Bronchial epithelial cell (primary cell): ENCODE data around the gene SMAD1. TPM values are rescaled to one million over a fixed set of nuclear protein-coding genes. Genes with fewer than 3 reads are reported as not detected.

ENCODE experiments used
- DNase-seq: peaks from one replicate; pipeline ENCODE4 v3.0.0-alpha.2; 2010; ENCODE audit warnings: low read depth
- FAIRE-seq: peaks from 2 replicates; lab custom pipeline; 2011; peaks lifted over from hg19 to GRCh38; lab: Jason Lieb, UNC
- H3K27me3 ChIP-seq: 2 replicates; pipeline ENCODE4 v1.5.1; 2011; ENCODE audit warnings: low read length; ENCODE audit not compliant: control insufficient read depth, insufficient read depth
- H3K36me3 ChIP-seq: 2 replicates; pipeline ENCODE4 v1.5.1; 2011; ENCODE audit warnings: low read length; ENCODE audit not compliant: control insufficient read depth, insufficient read depth
- H3K4me3 ChIP-seq: 2 replicates; pipeline ENCODE4 v1.5.1; 2011; ENCODE audit warnings: mild to moderate bottlenecking, low read depth, low read length, control low read depth
- CTCF ChIP-seq: IDR thresholded peaks from 2 replicates; pipeline ENCODE4 v1.5.1; 2011; ENCODE audit warnings: mild to moderate bottlenecking, moderate library complexity, low read length, control low read depth, inconsistent platforms; ENCODE audit not compliant: insufficient read depth, severe bottlenecking
- total RNA-seq: library from RNA; depleted of rRNA; stranded (reverse); fragments of >200 nt; gene quantifications from 2 replicates; pipeline ENCODE4 v1.2.1, GENCODE V29; 2014

Gene SMAD1
- total RNA-seq, 1 donor from 2014 or later = 11.1 TPM

GRCh38 chr4:145497199-145498149, 15.8 kb downstream of the SMAD1 start:
- no peak for DNase-seq
- no peak for TF ChIP-seq CTCF
- no peaks in the 10 kb centered on the region for H3K36me3 ChIP-seq
- no peaks in the 10 kb centered on the region for H3K27me3 ChIP-seq
- no peak overlapping the region for H3K4me3 ChIP-seq
- FAIRE-seq = no peak

- no peak for FAIRE-seq
- Histone ChIP-seq H3K27me3 (no peaks in the 10 kb centered on the region), H3K4me3 (no peak overlapping the region), H3K36me3 (no peaks in the 10 kb centered on the region)
- no peak for TF ChIP-seq CTCF
- no peak for DNase-seq
These were observed 16.8 kb downstream of the SMAD1 start for GRCh38 chr4:145498430-145498829.

DNA sequence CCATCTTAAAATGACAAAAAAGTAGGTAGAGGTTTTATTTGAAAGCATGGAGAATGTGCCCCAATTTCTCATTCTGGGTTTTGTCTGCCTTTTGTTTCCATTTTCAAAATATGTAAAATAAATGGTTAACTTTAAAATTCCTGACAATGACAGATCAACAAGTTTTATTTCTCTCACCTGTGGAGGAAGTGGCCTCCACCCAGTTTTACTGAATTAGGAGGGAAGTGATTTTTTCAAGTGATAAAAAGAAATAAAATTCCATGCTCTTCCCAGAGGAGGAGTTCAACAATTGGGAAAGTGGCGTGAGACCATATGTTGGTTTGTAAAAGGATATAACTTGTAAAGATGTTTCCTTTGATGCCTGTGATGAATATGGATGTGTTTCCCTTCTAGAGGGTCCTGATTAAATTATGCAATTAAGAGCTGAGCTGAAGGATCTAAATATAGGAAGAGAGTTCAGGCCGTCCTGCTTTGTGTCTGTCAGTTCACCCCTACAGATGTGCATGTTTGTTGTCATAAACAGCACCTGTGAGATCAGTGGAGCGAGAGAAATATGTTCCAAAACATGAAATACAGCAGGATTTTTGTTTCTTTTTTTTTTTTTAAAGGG, 19.5 kb downstream of the SMAD1 start:
- FAIRE-seq (no peak), DNase-seq (no peak)
- Histone ChIP-seq H3K27me3 (no peaks in the 10 kb centered on the region), H3K36me3 (no peaks in the 10 kb centered on the region), H3K4me3 (no peak overlapping the region)
- no peak for TF ChIP-seq CTCF

DNA sequence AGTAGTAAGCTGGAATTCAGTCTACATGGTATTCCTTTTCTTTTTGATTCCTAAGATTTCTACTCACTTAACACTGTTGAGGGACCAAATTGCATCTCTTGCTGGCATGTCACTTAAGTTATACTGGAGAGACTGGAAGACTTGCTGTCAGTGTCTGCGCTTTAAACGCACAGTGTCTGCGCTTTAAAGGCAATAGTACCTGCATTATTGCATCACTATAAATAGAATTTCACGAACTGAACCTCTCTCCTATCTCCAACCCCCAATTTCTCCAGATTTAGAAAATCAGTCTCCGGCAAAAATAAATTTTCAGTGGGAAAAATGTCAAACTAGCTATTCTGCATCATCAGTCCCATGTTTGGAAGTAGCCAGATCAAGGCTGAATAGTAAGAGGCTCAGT, 21.2 kb downstream of the SMAD1 start:
- Histone ChIP-seq H3K36me3 (no peaks in the 10 kb centered on the region), H3K4me3 (no peak overlapping the region), H3K27me3 (no peaks in the 10 kb centered on the region)
- no peak for FAIRE-seq
- DNase-seq = no peak
- no peak for TF ChIP-seq CTCF

DNA sequence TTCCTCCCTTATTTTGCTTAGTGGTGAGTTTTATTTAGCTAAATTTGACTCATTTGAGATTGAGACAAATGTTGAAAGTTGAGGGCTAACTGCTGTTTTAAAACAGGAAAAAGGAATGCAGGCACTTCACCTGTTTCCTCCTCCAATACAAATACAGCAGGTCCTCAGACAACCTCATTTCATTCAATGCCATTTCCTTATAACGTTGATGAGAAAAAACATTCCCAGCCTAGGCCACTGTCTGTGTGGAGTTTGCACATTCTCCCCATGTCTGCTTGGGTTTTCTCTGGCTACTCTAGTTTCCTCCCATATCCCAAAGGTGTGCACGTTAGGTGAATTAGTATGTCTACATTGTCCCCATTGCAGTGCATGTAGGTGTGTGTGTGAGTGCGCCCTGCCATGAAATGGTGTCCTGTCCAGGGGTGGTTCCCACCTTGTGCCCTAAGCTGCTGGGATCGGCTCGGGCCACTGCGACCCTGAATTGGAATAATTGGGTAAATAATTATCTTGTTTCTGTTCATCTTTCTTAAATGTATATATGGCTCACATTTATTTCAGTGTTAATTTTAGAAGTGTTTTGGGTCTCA, 21.9 kb downstream of the SMAD1 start:
- Histone ChIP-seq H3K36me3 (no peaks in the 10 kb centered on the region), H3K27me3 (no peaks in the 10 kb centered on the region), H3K4me3 (no peak overlapping the region)
- no peak for DNase-seq
- no peak for FAIRE-seq
- TF ChIP-seq CTCF = no peak
